IMR-90 (cell line): ENCODE data around the gene SPAG4. TPM values are rescaled to one million over a fixed set of nuclear protein-coding genes. Genes with fewer than 3 reads are reported as not detected.

ENCODE experiments used
- ATAC-seq: fragments of 200-7000 bp; cut with Tn5 transposase; 2 replicates; pipeline ENCODE4 v1.9.1; 2020; ENCODE audit warnings: low read depth, mild to moderate bottlenecking, moderate library complexity
- BruUV-seq: library from RNA; stranded (reverse); fragments of 400-500 nt; replicated peaks from 2 replicates; lab custom pipeline; 2021; lab: Mats Ljungman, UMichigan
- CTCF ChIA-PET: fragments of 300-600 bp; formaldehyde crosslinking; extraction: SDS; loops from one replicate; lab custom pipeline; 2021; ENCODE audit warnings: antibody characterized with exemption; lab: Yijun Ruan, JAX
- POLR2A ChIA-PET: fragments of 300-600 bp; sonication (Branson Sonifier 250); formaldehyde crosslinking; loops from one replicate; lab custom pipeline; 2022; ENCODE audit warnings: antibody characterized with exemption; ENCODE audit not compliant: unreplicated experiment; lab: Charles Lee
- DNase-seq: peaks from one replicate; pipeline ENCODE4 v3.0.0; 2013
- H2AFZ ChIP-seq: replicated peaks from 2 replicates; pipeline ENCODE3; 2013; ENCODE audit warnings: low read length, mild to moderate bottlenecking; ENCODE audit not compliant: poor library complexity
- H2AK5ac ChIP-seq: 2 replicates; pipeline ENCODE4 v1.6.1; 2013; ENCODE audit warnings: low read depth, low read length, inconsistent platforms
- H2AK9ac ChIP-seq: replicated peaks from 2 replicates; pipeline ENCODE3; 2013; ENCODE audit warnings: mild to moderate bottlenecking, low read depth, low read length, moderate library complexity; ENCODE audit not compliant: poor library complexity
- H2BK120ac ChIP-seq: 2 replicates; pipeline ENCODE4 v1.6.1; 2013; ENCODE audit warnings: low read depth, low read length, inconsistent platforms
- H2BK15ac ChIP-seq: 3 replicates; pipeline ENCODE4 v1.6.1; 2013; ENCODE audit warnings: low read depth, low read length, inconsistent platforms
- H2BK20ac ChIP-seq: 2 replicates; pipeline ENCODE4 v1.6.1; 2013; ENCODE audit warnings: low read depth, mild to moderate bottlenecking, inconsistent platforms, low read length, moderate library complexity
- H2BK5ac ChIP-seq: 2 replicates; pipeline ENCODE4 v1.6.1; 2013; ENCODE audit warnings: mild to moderate bottlenecking, low read depth, low read length, inconsistent platforms; ENCODE audit not compliant: poor library complexity, severe bottlenecking
- H3K14ac ChIP-seq: replicated peaks from 2 replicates; pipeline ENCODE4 v1.6.1; 2013; ENCODE audit warnings: low read depth, low read length, inconsistent platforms
- H3K18ac ChIP-seq: 2 replicates; pipeline ENCODE4 v1.6.1; 2013; ENCODE audit warnings: low read depth, low read length, control low read depth
- H3K23ac ChIP-seq: 2 replicates; pipeline ENCODE4 v1.6.1; 2013; ENCODE audit warnings: low read depth, low read length, inconsistent platforms
- H3K27ac ChIP-seq: 2 replicates; pipeline ENCODE4 v1.5.1; 2013; ENCODE audit warnings: mild to moderate bottlenecking, control low read depth, low read length; ENCODE audit not compliant: insufficient read depth
- H3K27me3 ChIP-seq: 2 replicates; pipeline ENCODE4 v1.6.1; 2013; ENCODE audit warnings: low read length; ENCODE audit not compliant: control insufficient read depth, insufficient read depth
- H3K36me3 ChIP-seq: 2 replicates; pipeline ENCODE4 v1.6.1; 2013; ENCODE audit warnings: low read length, mixed read lengths; ENCODE audit not compliant: control insufficient read depth, insufficient read depth
- H3K4ac ChIP-seq: 2 replicates; pipeline ENCODE4 v1.6.1; 2013; ENCODE audit warnings: low read depth, low read length, inconsistent platforms
- H3K4me1 ChIP-seq: 2 replicates; pipeline ENCODE4 v1.6.1; 2013; ENCODE audit warnings: low read length, mixed read lengths; ENCODE audit not compliant: control insufficient read depth, insufficient read depth
- H3K4me2 ChIP-seq: 2 replicates; pipeline ENCODE4 v1.6.1; 2013; ENCODE audit warnings: low read depth, mild to moderate bottlenecking, control low read depth, low read length, moderate library complexity
- H3K4me3 ChIP-seq: 2 replicates; pipeline ENCODE4 v1.5.1; 2013; ENCODE audit warnings: low read depth, mild to moderate bottlenecking, control low read depth, low read length, moderate library complexity; ENCODE audit not compliant: insufficient read depth
- H3K56ac ChIP-seq: 2 replicates; pipeline ENCODE4 v1.6.1; 2013; ENCODE audit warnings: low read length, inconsistent platforms; ENCODE audit not compliant: insufficient read depth; ENCODE audit errors: extremely low read depth
- H3K79me1 ChIP-seq, 2 experiments: 2 replicates each; pipeline ENCODE4 v1.6.1; 2013; ENCODE audit warnings: low read length in 2 of 2, inconsistent platforms in 1 of 2, low read depth in 1 of 2
- H3K9ac ChIP-seq: 2 replicates; pipeline ENCODE4 v1.6.1; 2013; ENCODE audit warnings: low read depth, low read length, control low read depth
- H3K9me1 ChIP-seq: 2 replicates; pipeline ENCODE4 v1.6.1; 2013; ENCODE audit warnings: low read length, inconsistent platforms; ENCODE audit not compliant: insufficient read depth
- H3K9me3 ChIP-seq: 2 replicates; pipeline ENCODE4 v1.6.1; 2013; ENCODE audit warnings: low read length; ENCODE audit not compliant: control insufficient read depth, insufficient read depth
- H4K20me1 ChIP-seq: 2 replicates; pipeline ENCODE4 v1.6.1; 2013; ENCODE audit warnings: low read length, inconsistent platforms; ENCODE audit not compliant: insufficient read depth
- H4K5ac ChIP-seq: 2 replicates; pipeline ENCODE4 v1.6.1; 2013; ENCODE audit warnings: mild to moderate bottlenecking, low read depth, low read length, control low read depth
- H4K8ac ChIP-seq, 2 experiments: 2 replicates each; pipeline ENCODE4 v1.6.1; 2013; ENCODE audit warnings: low read depth in 2 of 2, low read length in 2 of 2, control low read depth in 1 of 2, inconsistent platforms in 1 of 2
- H4K91ac ChIP-seq: 2 replicates; pipeline ENCODE4 v1.6.1; 2013; ENCODE audit warnings: low read depth, low read length, inconsistent platforms; ENCODE audit not compliant: insufficient read depth
- CEBPB ChIP-seq: IDR thresholded peaks from 2 replicates; pipeline ENCODE4 v1.6.1; 2012; ENCODE audit warnings: low read depth, low read length, improper control_type of control experiment
- CHD1 ChIP-seq: IDR thresholded peaks from 2 replicates; pipeline ENCODE4 v1.6.1; 2012; ENCODE audit warnings: low read depth, low read length, improper control_type of control experiment
- MAFK ChIP-seq: IDR thresholded peaks from 2 replicates; pipeline ENCODE4 v1.6.1; 2012; ENCODE audit warnings: low read depth, low read length, improper control_type of control experiment
- MAZ ChIP-seq: IDR thresholded peaks from 2 replicates; pipeline ENCODE4 v1.6.1; 2012; ENCODE audit warnings: low read depth, mild to moderate bottlenecking, low read length, improper control_type of control experiment, moderate library complexity, borderline replicate concordance
- MXI1 ChIP-seq: IDR thresholded peaks from 2 replicates; pipeline ENCODE4 v1.6.1; 2012; ENCODE audit warnings: low read depth, mild to moderate bottlenecking, low read length, moderate library complexity, borderline replicate concordance
- POLR2A ChIP-seq: IDR thresholded peaks from 2 replicates; pipeline ENCODE4 v1.6.1; 2012; ENCODE audit warnings: mild to moderate bottlenecking, low read depth, low read length
- RAD21 ChIP-seq: IDR thresholded peaks from 2 replicates; pipeline ENCODE4 v1.6.1; 2012; ENCODE audit warnings: low read length, improper control_type of control experiment
- RCOR1 ChIP-seq: IDR thresholded peaks from 2 replicates; pipeline ENCODE4 v1.6.1; 2012; ENCODE audit warnings: mild to moderate bottlenecking, low read length, improper control_type of control experiment; ENCODE audit not compliant: insufficient replicate concordance
- SMC3 ChIP-seq: fragments of 150-350 bp; IDR thresholded peaks from 2 replicates; pipeline ENCODE4 v1.6.1; 2016; ENCODE audit warnings: low read depth, mild to moderate bottlenecking, antibody characterized with exemption, low read length, moderate library complexity
- whole genome bisulfite sequencing, 2 experiments: methylation state at CpG; one replicate each; pipeline versions ENCODE4 v1.1.5 to v1.1.7; 2013; ENCODE audit warnings: missing lambda C conversion rate in 2 of 2; ENCODE audit not compliant: insufficient read length in 1 of 2; ENCODE audit errors: extremely low coverage in 2 of 2; 5-methylcytosine and 5-hydroxymethylcytosine counted together
- dilution Hi-C: fragments of 300-500 bp; cut with HindIII; formaldehyde crosslinking; loops from one replicate; pipeline ENCODE4 v1.14.3; 2018; ENCODE audit warnings: low sequenced_read_pairs; ENCODE audit not compliant: unreplicated experiment
- in situ Hi-C: fragments of 300-500 bp; cut with MboI; formaldehyde crosslinking; loops from 3 replicates; pipeline ENCODE4 v1.14.3; 2019; ENCODE audit warnings: low sequenced_read_pairs, inconsistent platforms, mixed read lengths
- intact Hi-C: fragments of 100-400 bp; cut with micrococcal nuclease; formaldehyde crosslinking; loops from 2 replicates; pipeline ENCODE4 v1.10.0; 2022
- polyA plus RNA-seq, 3 experiments: library from polyadenylated mRNA; depleted of rRNA; stranded (reverse); fragments of >200 nt; gene quantifications; 2 replicates each; pipeline ENCODE4 v1.2.3, GENCODE V29; 2012; ENCODE audit warnings: low replicate concordance in 1 of 3
- total RNA-seq: library from RNA; depleted of rRNA; stranded (reverse); fragments of >200 nt; gene quantifications from 2 replicates; pipeline ENCODE4 v1.2.3, GENCODE V29; 2012

The SPAG4 gene
- total and polyA plus RNA-seq, 2 of the 4 experiments (the other 2 are of a cell fraction): 1.8 to 5.5 TPM

GRCh38 chr20:35664466-35665206, 49.0 kb downstream of the SPAG4 start, which contains the start of the genes CPNE1 and RBM12 (continued):
- no peak; the same call in 1 of the 2 replicates for TF ChIP-seq MAFK
- no peak for TF ChIP-seq SMC3
- TF ChIP-seq CHD1: no peak

- ATAC-seq: no peak
- H3K27ac ChIP-seq: no peak overlapping the region
- H3K9ac ChIP-seq: no peak overlapping the region
- no peaks in the 10 kb centered on the region for H3K9me3 ChIP-seq
- ChIA-PET CTCF (no interaction called here), POLR2A (no interaction called here)
- H3K23ac ChIP-seq: no peak overlapping the region
- no TSS peak for BruUV-seq
- H2BK20ac ChIP-seq: no peak overlapping the region
- in situ Hi-C loops: no loop called here
- no peak overlapping the region for H3K56ac ChIP-seq
- no peak overlapping the region for H4K91ac ChIP-seq
- H3K18ac ChIP-seq: no peak overlapping the region
- peaks cover 11% of the 10 kb centered on the region; the same call in 1 of the 2 replicates for H3K9me1 ChIP-seq
- H2BK15ac ChIP-seq: no peak overlapping the region
- dilution Hi-C loops: no loop called here
- 86% methylated on average over 4 of the region's 17 CpGs; no CpG with 5 or more reads in 1 of the 2 experiments for WGBS, 2 experiments
- no peak for DNase-seq
- no peak overlapping the region; a peak in 1 of 4 replicates for H4K8ac ChIP-seq
- no peak overlapping the region for H2AK9ac ChIP-seq
- no peak overlapping the region for H3K14ac ChIP-seq
- intact Hi-C loops: loop anchor here (2.0 to 10.0 kb wide), 2 partner anchors 77 to 101 kb away; partner anchors contain the start of gene RBM39
- no peak overlapping the region for H2AFZ ChIP-seq
- TF ChIP-seq POLR2A: no peak
- TF ChIP-seq MXI1: no peak
- no peak for TF ChIP-seq RCOR1
- no peak for TF ChIP-seq MAZ
- no peak for TF ChIP-seq CEBPB
- no peak for TF ChIP-seq MAFK
- TF ChIP-seq CHD1: no peak
- TF ChIP-seq RAD21: no peak
- no peak for TF ChIP-seq SMC3
- no peak overlapping the region for H2BK5ac ChIP-seq
- peaks cover 0 to 17% of the 10 kb centered on the region in 2 experiments; a peak in 3 of 4 replicates for H3K79me1 ChIP-seq
- no peak overlapping the region for H2AK5ac ChIP-seq
- H3K4me2 ChIP-seq: no peak overlapping the region
- H4K5ac ChIP-seq: no peak overlapping the region
- no peaks in the 10 kb centered on the region for H3K27me3 ChIP-seq
- peaks cover 17% of the 10 kb centered on the region for H3K36me3 ChIP-seq
- H2BK120ac ChIP-seq: no peak overlapping the region
- H4K20me1 ChIP-seq: peaks cover 35% of the 10 kb centered on the region
- no peak overlapping the region for H3K4me3 ChIP-seq
- no peaks in the 10 kb centered on the region; the same call in 1 of the 2 replicates for H3K4me1 ChIP-seq
- no peak overlapping the region for H3K4ac ChIP-seq
Measured at GRCh38 chr20:35665949-35666288, 50.3 kb downstream of the SPAG4 start.
